GM20431 (cell line): ENCODE data around the gene SEC16A.

Source experiments
- in situ Hi-C: fragments of 300-500 bp; cut with MseI, MboI; formaldehyde crosslinking; loops from one replicate; pipeline ENCODE4 v1.15.0; 2020; ENCODE audit warnings: low sequenced_read_pairs; ENCODE audit not compliant: unreplicated experiment

The SEC16A gene

DNA sequence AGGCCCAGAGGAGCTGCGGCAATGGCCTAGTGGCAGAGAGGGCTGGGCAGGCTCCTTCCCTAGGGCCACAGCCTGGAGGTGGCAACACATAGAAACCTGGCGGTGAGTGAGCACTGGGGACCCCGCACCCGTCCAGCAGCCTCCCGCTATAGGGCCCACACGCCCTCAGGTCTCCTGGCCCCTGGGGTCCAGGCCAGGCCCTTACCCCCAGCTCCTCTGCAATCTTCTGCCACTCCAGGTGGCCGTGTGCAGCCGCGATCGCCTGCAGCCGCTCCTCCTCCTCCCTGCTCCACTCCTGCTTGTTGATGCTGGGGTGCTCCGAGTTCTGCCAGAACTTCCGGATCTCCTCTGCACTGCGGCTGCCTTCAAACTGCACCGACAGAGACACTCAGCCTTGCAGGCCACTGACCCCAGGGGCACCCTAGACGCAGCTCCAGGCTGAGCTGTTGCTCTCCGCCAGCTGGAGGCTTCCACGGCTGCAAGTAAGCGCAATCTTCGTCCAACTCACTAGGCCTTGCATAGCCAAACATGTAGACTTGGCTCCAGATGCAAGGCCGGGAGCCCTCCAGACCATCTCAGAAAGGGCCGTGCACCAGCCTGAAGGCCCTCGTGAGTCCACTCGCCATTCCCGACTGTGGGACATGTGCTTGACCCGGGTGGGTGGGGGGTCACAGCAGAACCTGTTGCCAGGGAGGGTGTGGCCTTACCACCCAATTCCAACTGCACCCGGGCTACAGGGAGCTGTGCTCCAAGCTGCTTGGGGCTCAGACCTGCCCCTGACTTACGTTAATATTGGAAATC, 90.9 kb downstream of the SEC16A start:
- in situ Hi-C loops = no loop called here
